HepG2 (cell line): ENCODE results near the gene PUDP. TPM values are rescaled to one million over a fixed set of nuclear protein-coding genes. Genes with fewer than 3 reads are reported as not detected.

Experiments
- ATAC-seq: fragments of 200-7000 bp; cut with Tn5 transposase; 3 replicates; pipeline ENCODE4 v1.9.1; 2020; ENCODE audit warnings: mild to moderate bottlenecking, moderate library complexity
- BruUV-seq: library from RNA; stranded (reverse); fragments of 400-500 nt; replicated peaks from 2 replicates; lab custom pipeline; 2021; lab: Mats Ljungman, UMichigan
- CTCF ChIA-PET: fragments of 300-600 bp; formaldehyde crosslinking; extraction: SDS; loops from one replicate; lab custom pipeline; 2021; ENCODE audit warnings: low total read pairs, inconsistent platforms, low intra/inter-chr PET ratio; lab: Yijun Ruan, JAX
- POLR2A ChIA-PET: fragments of 350-600 bp; sonication (Branson Sonifier 250); formaldehyde crosslinking; loops from one replicate; lab custom pipeline; 2020; ENCODE audit warnings: antibody characterized with exemption, inconsistent platforms; lab: Yijun Ruan, JAX
- DNase-seq: peaks from one replicate; pipeline ENCODE4 v3.0.0-alpha.2; 2015; ENCODE audit warnings: low spot score
- FAIRE-seq: peaks from 3 replicates; lab custom pipeline; 2011; peaks lifted over from hg19 to GRCh38; lab: Jason Lieb, UNC
- H2AFZ ChIP-seq: one replicate; pipeline ENCODE4 v1.6.1; 2011; ENCODE audit warnings: low read length, inconsistent platforms
- H3K27ac ChIP-seq: fragments of 300-600 bp; 3 replicates; pipeline ENCODE4 v1.8.0; 2011; ENCODE audit warnings: mixed run types, mild to moderate bottlenecking, mixed read lengths, low read length, inconsistent platforms; ENCODE audit not compliant: insufficient read depth; ENCODE audit errors: extremely low read length
- H3K27me3 ChIP-seq, 2 experiments: fragments of 200-600 bp in 1 of 2; 2 replicates in 1 of 2; 3 replicates in 1 of 2; pipeline versions ENCODE4 v1.6.0 to v1.8.0; 2011; ENCODE audit warnings: low read length in 2 of 2, mild to moderate bottlenecking in 2 of 2, moderate library complexity in 2 of 2, inconsistent platforms in 1 of 2; ENCODE audit not compliant: insufficient read depth in 2 of 2, control insufficient read depth in 1 of 2
- H3K36me3 ChIP-seq, 2 experiments: fragments of 200-600 bp in 1 of 2; replicated peaks in 1 of 2; 2 replicates in 1 of 2; 3 replicates in 1 of 2; pipeline versions ENCODE4 v1.5.1 to v1.8.0; 2011; ENCODE audit warnings: low read length in 2 of 2, inconsistent platforms in 1 of 2; ENCODE audit not compliant: insufficient read depth in 2 of 2, control insufficient read depth in 1 of 2
- H3K4me1 ChIP-seq: 2 replicates; pipeline ENCODE4 v1.5.1; 2012; ENCODE audit warnings: low read length, inconsistent platforms; ENCODE audit not compliant: insufficient read depth
- H3K4me2 ChIP-seq: 2 replicates; pipeline ENCODE4 v1.6.0; 2011; ENCODE audit warnings: low read depth, low read length, inconsistent platforms
- H3K4me3 ChIP-seq, 3 experiments: fragments of 200-600 bp in 1 of 3; sonication (generic), shearing (Covaris generic) in 1 of 3; replicated peaks in 1 of 3; 2 replicates each; pipeline ENCODE4 v1.5.1; 2011 to 2016; ENCODE audit warnings: low read length in 3 of 3, inconsistent platforms in 2 of 3, low read depth in 2 of 3, mild to moderate bottlenecking in 2 of 3, control low read depth in 1 of 3, mixed read lengths in 1 of 3; ENCODE audit not compliant: insufficient read depth in 1 of 3
- H3K79me2 ChIP-seq: one replicate; pipeline ENCODE4 v1.6.1; 2011; ENCODE audit warnings: low read length, inconsistent platforms; ENCODE audit not compliant: insufficient read depth
- H3K9ac ChIP-seq: 2 replicates; pipeline ENCODE4 v1.6.0; 2011; ENCODE audit warnings: mild to moderate bottlenecking, low read depth, low read length, inconsistent platforms; ENCODE audit not compliant: insufficient read depth
- H3K9me3 ChIP-seq: 2 replicates; pipeline ENCODE4 v1.5.1; 2012; ENCODE audit warnings: mild to moderate bottlenecking, low read length
- H4K20me1 ChIP-seq: 2 replicates; pipeline ENCODE4 v1.6.0; 2011; ENCODE audit warnings: inconsistent platforms, mild to moderate bottlenecking, low read length, moderate library complexity; ENCODE audit not compliant: insufficient read depth
- MZF1 ChIP-seq: sonication (generic); formaldehyde crosslinking; IDR thresholded peaks from 2 replicates; pipeline ENCODE4 v1.8.1; 2023; ENCODE audit warnings: mild to moderate bottlenecking, missing genetic modification reagents, borderline replicate concordance
- ZMYM2 ChIP-seq: sonication (generic); formaldehyde crosslinking; IDR thresholded peaks from 2 replicates; pipeline ENCODE4 v1.8.0; 2022; ENCODE audit warnings: mild to moderate bottlenecking, missing genetic modification reagents
- ZNF30 ChIP-seq: sonication (generic); formaldehyde crosslinking; IDR thresholded peaks from 2 replicates; pipeline ENCODE4 v1.5.0; 2020; ENCODE audit warnings: mild to moderate bottlenecking, missing genetic modification reagents
- ZNF530 ChIP-seq: sonication (generic); formaldehyde crosslinking; IDR thresholded peaks from 2 replicates; pipeline ENCODE4 v1.5.0; 2020; ENCODE audit warnings: low read depth, mild to moderate bottlenecking, missing genetic modification reagents
- ZNF615 ChIP-seq: sonication (generic); formaldehyde crosslinking; IDR thresholded peaks from 2 replicates; pipeline ENCODE4 v1.5.0; 2020; ENCODE audit warnings: mild to moderate bottlenecking, missing genetic modification reagents, borderline replicate concordance
- ZSCAN22 ChIP-seq: sonication (generic); formaldehyde crosslinking; IDR thresholded peaks from 2 replicates; pipeline ENCODE4 v1.4.0; 2020; ENCODE audit warnings: mild to moderate bottlenecking, missing genetic modification reagents
- WGBS: methylation state at CpG from one replicate; pipeline ENCODE4 v1.1.6; 2017; ENCODE audit warnings: low lambda C conversion rate; 5-methylcytosine and 5-hydroxymethylcytosine counted together
- in situ Hi-C: cut with HindIII; loops from 2 replicates; pipeline ENCODE4 v1.10.0; 2017; ENCODE audit warnings: low pct_unique_long_range_greater_than_20kb; ENCODE audit not compliant: extremely low pct_ligation_motif_present
- intact Hi-C: fragments of 100-400 bp; cut with micrococcal nuclease; formaldehyde crosslinking; loops from one replicate; pipeline ENCODE4 v1.10.0; 2022; ENCODE audit not compliant: unreplicated experiment
- polyA plus RNA-seq, 8 experiments: library from polyadenylated mRNA; depleted of rRNA in 3 of 8; stranded (reverse) in 7 of 8; unstranded in 1 of 8; fragments of >200 nt; fragmentation: Illumina TruSeq in 4 of 8; extraction: Trizol in 4 of 8; gene quantifications; 2 replicates each; pipeline versions ENCODE4 v1.2.1 to v1.2.3, GENCODE V29; 2011 to 2016; ENCODE audit warnings: low read depth in 4 of 8, missing spikeins in 1 of 8, mixed read lengths in 1 of 8; ENCODE audit not compliant: insufficient read depth in 1 of 8
- total RNA-seq, 5 experiments: library from RNA; depleted of rRNA; stranded (reverse); fragments of >200 nt; fragmentation: Illumina TruSeq; extraction: Trizol; gene quantifications; 2 replicates each; pipeline ENCODE4 v1.2.3, GENCODE V29; 2016; ENCODE audit warnings: low read depth in 1 of 5
- TF ChIP-seq, protein P1 (sequence below): conservative IDR thresholded peaks from 2 replicates; pipeline ENCODE4 v1.6.1; 2018; ENCODE audit warnings: missing genetic modification reagents
- TF ChIP-seq, protein P2 (sequence below): sonication (generic); formaldehyde crosslinking; IDR thresholded peaks from 2 replicates; pipeline ENCODE4 v1.8.1; 2022; ENCODE audit warnings: mild to moderate bottlenecking, missing genetic modification reagents
- TF ChIP-seq, protein P3 (sequence below): sonication (generic); formaldehyde crosslinking; IDR thresholded peaks from 2 replicates; pipeline ENCODE4 v1.4.0; 2020; ENCODE audit warnings: missing genetic modification reagents
- TF ChIP-seq, protein P4 (sequence below): sonication (generic); formaldehyde crosslinking; IDR thresholded peaks from 2 replicates; pipeline ENCODE4 v1.8.0; 2022; ENCODE audit warnings: mild to moderate bottlenecking, missing genetic modification reagents, moderate library complexity
- TF ChIP-seq, protein P5 (sequence below): sonication (generic); formaldehyde crosslinking; IDR thresholded peaks from 2 replicates; pipeline ENCODE4 v1.4.0; 2020; ENCODE audit warnings: mild to moderate bottlenecking, missing genetic modification reagents

PUDP gene
- total and polyA plus RNA-seq, 2 of the 13 experiments (the other 11 are each of a cell fraction or from before 2014, with no cell fraction given): 7.5 to 23.5 TPM

DNA sequence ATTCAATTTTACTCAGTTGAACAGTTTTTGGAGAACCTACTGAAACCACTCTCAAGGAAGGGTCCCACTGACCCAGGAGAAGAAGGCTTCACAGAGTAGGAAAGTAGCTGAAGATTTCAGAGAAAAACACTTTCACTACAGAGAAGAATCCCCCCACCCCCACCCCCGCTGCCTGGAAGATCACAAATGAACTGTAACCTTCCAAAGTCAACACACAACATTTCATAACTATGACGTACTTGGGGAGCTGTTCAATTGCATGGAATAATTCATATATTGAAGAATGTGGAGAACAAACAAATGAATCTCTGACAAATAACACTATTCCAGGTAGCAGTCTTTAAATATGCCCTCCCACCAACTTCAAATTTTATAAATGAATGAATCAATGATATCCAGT is 86.5 kb downstream of the PUDP start:
- CTCF ChIA-PET: no interaction called here
- FAIRE-seq: no peak
- TF ChIP-seq, protein P1, sequence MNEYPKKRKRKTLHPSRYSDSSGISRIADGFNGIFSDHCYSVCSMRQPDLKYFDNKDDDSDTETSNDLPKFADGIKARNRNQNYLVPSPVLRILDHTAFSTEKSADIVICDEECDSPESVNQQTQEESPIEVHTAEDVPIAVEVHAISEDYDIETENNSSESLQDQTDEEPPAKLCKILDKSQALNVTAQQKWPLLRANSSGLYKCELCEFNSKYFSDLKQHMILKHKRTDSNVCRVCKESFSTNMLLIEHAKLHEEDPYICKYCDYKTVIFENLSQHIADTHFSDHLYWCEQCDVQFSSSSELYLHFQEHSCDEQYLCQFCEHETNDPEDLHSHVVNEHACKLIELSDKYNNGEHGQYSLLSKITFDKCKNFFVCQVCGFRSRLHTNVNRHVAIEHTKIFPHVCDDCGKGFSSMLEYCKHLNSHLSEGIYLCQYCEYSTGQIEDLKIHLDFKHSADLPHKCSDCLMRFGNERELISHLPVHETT: no peak
- TF ChIP-seq ZNF530 (no peak), MZF1 (CRISPR knock-in tag) (no peak), ZNF30 (CRISPR knock-in tag) (no peak), ZNF615 (CRISPR knock-in tag) (no peak), ZMYM2 (CRISPR knock-in tag) (no peak), ZSCAN22 (no peak)
- TF ChIP-seq, protein P2, sequence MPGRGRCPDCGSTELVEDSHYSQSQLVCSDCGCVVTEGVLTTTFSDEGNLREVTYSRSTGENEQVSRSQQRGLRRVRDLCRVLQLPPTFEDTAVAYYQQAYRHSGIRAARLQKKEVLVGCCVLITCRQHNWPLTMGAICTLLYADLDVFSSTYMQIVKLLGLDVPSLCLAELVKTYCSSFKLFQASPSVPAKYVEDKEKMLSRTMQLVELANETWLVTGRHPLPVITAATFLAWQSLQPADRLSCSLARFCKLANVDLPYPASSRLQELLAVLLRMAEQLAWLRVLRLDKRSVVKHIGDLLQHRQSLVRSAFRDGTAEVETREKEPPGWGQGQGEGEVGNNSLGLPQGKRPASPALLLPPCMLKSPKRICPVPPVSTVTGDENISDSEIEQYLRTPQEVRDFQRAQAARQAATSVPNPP: no peak
- TF ChIP-seq, protein P3, sequence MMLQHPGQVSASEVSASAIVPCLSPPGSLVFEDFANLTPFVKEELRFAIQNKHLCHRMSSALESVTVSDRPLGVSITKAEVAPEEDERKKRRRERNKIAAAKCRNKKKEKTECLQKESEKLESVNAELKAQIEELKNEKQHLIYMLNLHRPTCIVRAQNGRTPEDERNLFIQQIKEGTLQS (CRISPR knock-in tag): no peak
- TF ChIP-seq, protein P4, sequence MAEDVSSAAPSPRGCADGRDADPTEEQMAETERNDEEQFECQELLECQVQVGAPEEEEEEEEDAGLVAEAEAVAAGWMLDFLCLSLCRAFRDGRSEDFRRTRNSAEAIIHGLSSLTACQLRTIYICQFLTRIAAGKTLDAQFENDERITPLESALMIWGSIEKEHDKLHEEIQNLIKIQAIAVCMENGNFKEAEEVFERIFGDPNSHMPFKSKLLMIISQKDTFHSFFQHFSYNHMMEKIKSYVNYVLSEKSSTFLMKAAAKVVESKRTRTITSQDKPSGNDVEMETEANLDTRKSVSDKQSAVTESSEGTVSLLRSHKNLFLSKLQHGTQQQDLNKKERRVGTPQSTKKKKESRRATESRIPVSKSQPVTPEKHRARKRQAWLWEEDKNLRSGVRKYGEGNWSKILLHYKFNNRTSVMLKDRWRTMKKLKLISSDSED (CRISPR knock-in tag): no peak
- TF ChIP-seq, protein P5, sequence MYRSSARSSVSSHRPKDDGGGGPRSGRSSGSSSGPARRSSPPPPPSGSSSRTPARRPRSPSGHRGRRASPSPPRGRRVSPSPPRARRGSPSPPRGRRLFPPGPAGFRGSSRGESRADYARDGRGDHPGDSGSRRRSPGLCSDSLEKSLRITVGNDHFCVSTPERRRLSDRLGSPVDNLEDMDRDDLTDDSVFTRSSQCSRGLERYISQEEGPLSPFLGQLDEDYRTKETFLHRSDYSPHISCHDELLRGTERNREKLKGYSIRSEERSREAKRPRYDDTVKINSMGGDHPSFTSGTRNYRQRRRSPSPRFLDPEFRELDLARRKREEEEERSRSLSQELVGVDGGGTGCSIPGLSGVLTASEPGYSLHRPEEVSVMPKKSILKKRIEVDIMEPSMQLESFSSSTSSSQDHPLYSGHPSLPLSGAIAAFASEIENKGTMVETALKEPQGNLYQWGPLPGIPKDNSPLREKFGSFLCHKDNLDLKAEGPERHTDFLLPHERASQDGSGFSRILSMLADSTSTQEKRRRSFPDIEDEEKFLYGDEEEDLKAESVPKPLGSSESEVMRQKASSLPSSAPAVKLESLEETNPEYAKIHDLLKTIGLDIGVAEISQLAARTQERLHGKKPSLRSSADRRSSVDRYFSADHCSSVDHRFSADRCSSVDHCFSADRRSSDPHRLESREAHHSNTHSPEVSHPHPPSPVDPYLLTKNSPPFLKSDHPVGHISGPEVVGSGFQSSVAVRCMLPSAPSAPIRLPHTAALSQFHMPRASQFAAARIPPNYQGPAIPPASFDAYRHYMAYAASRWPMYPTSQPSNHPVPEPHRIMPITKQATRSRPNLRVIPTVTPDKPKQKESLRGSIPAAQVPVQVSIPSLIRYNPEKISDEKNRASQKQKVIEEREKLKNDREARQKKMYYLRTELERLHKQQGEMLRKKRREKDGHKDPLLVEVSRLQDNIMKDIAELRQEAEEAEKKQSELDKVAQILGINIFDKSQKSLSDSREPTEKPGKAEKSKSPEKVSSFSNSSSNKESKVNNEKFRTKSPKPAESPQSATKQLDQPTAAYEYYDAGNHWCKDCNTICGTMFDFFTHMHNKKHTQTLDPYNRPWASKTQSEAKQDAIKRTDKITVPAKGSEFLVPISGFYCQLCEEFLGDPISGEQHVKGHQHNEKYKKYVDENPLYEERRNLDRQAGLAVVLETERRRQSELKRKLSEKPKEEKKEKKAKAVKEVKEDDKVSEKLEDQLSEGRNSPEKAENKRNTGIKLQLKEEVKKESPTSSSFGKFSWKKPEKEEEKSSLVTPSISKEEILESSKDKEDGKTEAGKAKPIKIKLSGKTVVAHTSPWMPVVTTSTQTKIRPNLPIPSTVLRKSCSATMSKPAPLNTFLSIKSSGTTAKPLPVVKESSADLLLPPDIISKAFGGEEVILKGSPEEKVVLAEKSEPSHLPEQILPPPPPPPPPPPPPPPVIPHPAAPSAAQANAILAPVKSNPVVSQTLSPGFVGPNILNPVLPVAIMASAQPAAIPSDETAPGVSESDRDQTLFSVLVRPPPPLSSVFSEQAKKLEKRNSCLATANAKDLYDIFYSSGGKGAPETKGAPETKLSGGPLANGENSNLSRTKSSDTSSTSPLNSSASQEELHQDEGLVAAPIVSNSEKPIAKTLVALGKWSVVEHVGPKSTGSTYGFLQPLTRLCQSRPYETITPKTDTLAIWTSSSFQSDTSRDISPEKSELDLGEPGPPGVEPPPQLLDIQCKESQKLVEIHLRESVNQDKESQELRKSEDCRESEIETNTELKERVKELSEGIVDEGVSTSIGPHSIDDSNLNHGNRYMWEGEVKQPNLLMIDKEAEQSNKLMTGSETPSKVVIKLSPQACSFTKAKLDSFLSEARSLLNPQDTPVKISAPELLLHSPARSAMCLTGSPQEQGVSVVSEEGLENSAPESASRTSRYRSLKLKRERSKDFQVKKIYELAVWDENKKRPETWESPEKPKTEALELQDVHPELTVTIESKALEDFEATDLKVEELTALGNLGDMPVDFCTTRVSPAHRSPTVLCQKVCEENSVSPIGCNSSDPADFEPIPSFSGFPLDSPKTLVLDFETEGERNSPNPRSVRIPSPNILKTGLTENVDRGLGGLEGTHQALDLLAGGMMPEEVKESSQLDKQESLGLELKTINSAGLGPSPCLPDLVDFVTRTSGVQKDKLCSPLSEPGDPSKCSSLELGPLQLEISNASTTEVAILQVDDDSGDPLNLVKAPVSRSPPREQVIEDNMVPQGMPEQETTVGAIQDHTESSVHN (CRISPR knock-in tag): no peak

More for the DNA sequence above, 86.5 kb downstream of the PUDP start:
- Histone ChIP-seq H3K27ac (no peak overlapping the region), H3K36me3 (0 out of 5 replicates have a peak, but pooled peaks cover 0 to 7% of the 10 kb centered on the region in 2 experiments), H2AFZ (no peak overlapping the region), H3K4me1 (0 out of 2 replicates have a peak, but pooled peaks cover 9% of the 10 kb centered on the region), H3K27me3 (no peaks in the 10 kb centered on the region), H3K9ac (no peak overlapping the region), H3K4me2 (no peak overlapping the region), H3K9me3 (no peaks in the 10 kb centered on the region), H4K20me1 (no peaks in the 10 kb centered on the region), H3K4me3 (no peak overlapping the region), H3K79me2 (no peaks in the 10 kb centered on the region)
- 71% methylated on average over 1 of the region's 2 CpGs for WGBS
- DNase-seq: no peak
- in situ Hi-C loops (no loop called here), intact Hi-C loops (no loop called here)
- POLR2A ChIA-PET: no interaction called here
- ATAC-seq: no peak
- no TSS peak for BruUV-seq
